ENCODE data around the gene PAX5. TPM values are rescaled to one million over a fixed set of nuclear protein-coding genes. Genes with fewer than 3 reads are reported as not detected.

The PAX5 gene
- total RNA-seq, 3 donors from 2014 or later = 0.29 to 0.32 TPM; not detected in 1

DNA sequence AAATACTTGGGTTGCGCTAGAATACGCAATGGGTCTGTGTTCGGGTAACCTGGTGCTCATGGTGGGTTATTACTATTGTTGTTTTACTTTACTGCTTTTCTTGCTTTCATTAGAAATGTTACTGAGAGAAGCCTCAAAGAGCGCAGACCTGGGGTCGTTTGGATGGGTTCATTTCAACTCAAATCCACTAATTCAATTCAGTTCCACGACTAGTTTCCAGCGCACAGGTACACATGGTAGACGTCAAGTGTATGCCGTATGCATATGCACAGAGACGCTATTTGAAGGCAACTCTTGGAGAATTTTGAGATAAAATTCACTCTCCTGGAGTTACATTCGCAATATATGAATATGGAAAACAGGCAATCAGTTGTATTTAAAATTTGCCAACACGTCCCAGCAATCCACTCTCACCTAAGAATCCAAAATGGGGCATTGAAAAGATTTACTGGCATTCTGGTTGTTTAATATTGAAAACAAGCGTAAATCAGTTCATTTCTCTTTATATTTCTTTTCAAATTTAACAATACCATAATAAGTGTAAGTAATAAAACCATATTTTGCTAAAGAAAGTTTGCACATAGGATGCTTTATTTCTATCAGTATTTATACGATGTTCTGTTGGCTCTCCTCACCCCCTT lies 4.4 kb upstream of the PAX5 start:
- Histone ChIP-seq H3K4me1 (ENCODE audit: low read depth) (peaks cover 27% of the 10 kb centered on the region), H3K36me3 (ENCODE audit: low read depth) (no peaks in the 10 kb centered on the region), H3K4me3 (no peak overlapping the region), H3K9me3 (no peaks in the 10 kb centered on the region)
- ATAC-seq (no peak), DNase-seq (no peak)
- intact Hi-C loops (cut with DNase I, micrococcal nuclease) = no loop called here
- TF ChIP-seq, protein P1, sequence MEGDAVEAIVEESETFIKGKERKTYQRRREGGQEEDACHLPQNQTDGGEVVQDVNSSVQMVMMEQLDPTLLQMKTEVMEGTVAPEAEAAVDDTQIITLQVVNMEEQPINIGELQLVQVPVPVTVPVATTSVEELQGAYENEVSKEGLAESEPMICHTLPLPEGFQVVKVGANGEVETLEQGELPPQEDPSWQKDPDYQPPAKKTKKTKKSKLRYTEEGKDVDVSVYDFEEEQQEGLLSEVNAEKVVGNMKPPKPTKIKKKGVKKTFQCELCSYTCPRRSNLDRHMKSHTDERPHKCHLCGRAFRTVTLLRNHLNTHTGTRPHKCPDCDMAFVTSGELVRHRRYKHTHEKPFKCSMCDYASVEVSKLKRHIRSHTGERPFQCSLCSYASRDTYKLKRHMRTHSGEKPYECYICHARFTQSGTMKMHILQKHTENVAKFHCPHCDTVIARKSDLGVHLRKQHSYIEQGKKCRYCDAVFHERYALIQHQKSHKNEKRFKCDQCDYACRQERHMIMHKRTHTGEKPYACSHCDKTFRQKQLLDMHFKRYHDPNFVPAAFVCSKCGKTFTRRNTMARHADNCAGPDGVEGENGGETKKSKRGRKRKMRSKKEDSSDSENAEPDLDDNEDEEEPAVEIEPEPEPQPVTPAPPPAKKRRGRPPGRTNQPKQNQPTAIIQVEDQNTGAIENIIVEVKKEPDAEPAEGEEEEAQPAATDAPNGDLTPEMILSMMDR (IDR thresholded peaks at IDR 0.05) = no peak

DNA sequence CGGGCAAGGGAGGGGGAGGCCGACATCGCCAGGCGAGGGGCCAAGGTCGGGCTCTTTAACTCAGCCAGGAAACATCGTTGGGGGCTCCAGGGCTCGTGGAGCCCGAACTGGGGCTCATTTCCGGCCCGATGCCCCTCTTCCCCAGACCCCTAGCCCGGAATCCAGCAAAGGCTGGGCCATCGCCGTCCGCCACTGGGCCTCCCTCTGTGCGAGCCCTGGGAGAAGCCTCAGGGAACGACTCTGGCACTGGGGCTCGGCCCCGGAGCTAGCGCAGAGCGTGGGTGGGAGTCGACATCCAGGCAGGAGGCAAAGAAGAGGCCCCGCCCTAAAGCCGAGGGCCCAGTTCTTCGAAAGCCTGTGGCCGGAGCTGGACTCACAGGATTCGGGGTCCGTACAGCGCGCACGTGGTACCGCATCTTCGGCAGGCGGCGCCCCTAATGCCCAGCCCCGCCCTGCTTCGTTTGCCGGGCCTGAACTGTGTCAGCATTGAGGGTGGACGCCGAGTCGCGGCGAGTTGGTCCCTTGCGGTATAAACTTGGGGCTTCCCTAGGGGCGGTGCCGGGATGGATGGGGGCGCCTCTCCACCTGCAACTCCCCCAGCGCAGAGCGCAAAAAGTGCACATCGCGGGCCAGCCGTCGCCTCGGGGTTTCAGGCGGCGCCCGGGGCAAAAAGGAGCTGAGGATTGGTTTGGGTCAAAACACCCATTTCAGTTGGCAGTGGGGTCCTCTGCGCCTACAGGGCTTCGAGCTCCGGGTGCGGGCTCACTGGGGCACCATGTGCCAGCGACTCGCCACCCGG lies 3.6 kb upstream of the PAX5 start:
- TF ChIP-seq, protein P1 (IDR thresholded peaks at IDR 0.05) = no peak
- DNase-seq (peak in 2 of 3 donors; percentile 9 to 60), ATAC-seq (peak; percentile 16)
- intact Hi-C loops (cut with DNase I, micrococcal nuclease) = no loop called here
- no peaks in the 10 kb centered on the region for H3K9me3 ChIP-seq
- peaks cover 27% of the 10 kb centered on the region for H3K4me1 ChIP-seq (ENCODE audit: low read depth)
- H3K4me3 ChIP-seq = no peak overlapping the region
- H3K36me3 ChIP-seq (ENCODE audit: low read depth) = no peaks in the 10 kb centered on the region

- DNase-seq (peak; percentile 61 to 73 (median 73)), ATAC-seq (peak; percentile 75)
- Histone ChIP-seq H3K4me1 (ENCODE audit: low read depth) (peaks cover 27% of the 10 kb centered on the region), H3K9me3 (no peaks in the 10 kb centered on the region), H3K36me3 (ENCODE audit: low read depth) (no peaks in the 10 kb centered on the region), H3K4me3 (peak overlapping the region; percentile 6)
- intact Hi-C loops (cut with DNase I, micrococcal nuclease) = no loop called here
- TF ChIP-seq, protein P1 (IDR thresholded peaks at IDR 0.05) = no peak
These were observed 2.9 kb upstream of the PAX5 start for GRCh38 chr9:37036776-37037502.

GRCh38 chr9:37036371-37036775 lies 2.3 kb upstream of the PAX5 start:
- DNase-seq = peak in 2 of 3 donors; percentile 14 to 64
- Histone ChIP-seq H3K4me3 (no peak overlapping the region), H3K4me1 (ENCODE audit: low read depth) (peaks cover 27% of the 10 kb centered on the region), H3K9me3 (no peaks in the 10 kb centered on the region), H3K36me3 (ENCODE audit: low read depth) (no peaks in the 10 kb centered on the region)
- intact Hi-C loops (cut with DNase I, micrococcal nuclease) = no loop called here
- ATAC-seq = peak; percentile 6
- TF ChIP-seq, protein P1 (IDR thresholded peaks at IDR 0.05) = no peak

- no peaks in the 10 kb centered on the region for H3K9me3 ChIP-seq
- intact Hi-C loops (cut with DNase I, micrococcal nuclease) = no loop called here
- peaks cover 27% of the 10 kb centered on the region for H3K4me1 ChIP-seq (ENCODE audit: low read depth)
- TF ChIP-seq, protein P1 (IDR thresholded peaks at IDR 0.05) = no peak
- H3K4me3 ChIP-seq = no peak overlapping the region
- DNase-seq (peak in 1 of 3 donors; percentile 10), ATAC-seq (peak; percentile 4)
- no peaks in the 10 kb centered on the region for H3K36me3 ChIP-seq (ENCODE audit: low read depth)
These were observed 1.7 kb upstream of the PAX5 start for GRCh38 chr9:37035648-37036370.

Data from mucosa of descending colon (tissue), 3 donors.